Amniotic stem cell (primary cell): ENCODE results near the gene ZBTB22.

Experiments
- DNase-seq: peaks from one replicate; lab custom pipeline; 2025; lab: John Stamatoyannopoulos, UW

ZBTB22 gene

GRCh38 chr6:33330736-33331135 is 13.2 kb upstream of the ZBTB22 start:
- no peak for DNase-seq

- DNase-seq = no peak
Measured at GRCh38 chr6:33329058-33329457, 11.5 kb upstream of the ZBTB22 start.

DNA sequence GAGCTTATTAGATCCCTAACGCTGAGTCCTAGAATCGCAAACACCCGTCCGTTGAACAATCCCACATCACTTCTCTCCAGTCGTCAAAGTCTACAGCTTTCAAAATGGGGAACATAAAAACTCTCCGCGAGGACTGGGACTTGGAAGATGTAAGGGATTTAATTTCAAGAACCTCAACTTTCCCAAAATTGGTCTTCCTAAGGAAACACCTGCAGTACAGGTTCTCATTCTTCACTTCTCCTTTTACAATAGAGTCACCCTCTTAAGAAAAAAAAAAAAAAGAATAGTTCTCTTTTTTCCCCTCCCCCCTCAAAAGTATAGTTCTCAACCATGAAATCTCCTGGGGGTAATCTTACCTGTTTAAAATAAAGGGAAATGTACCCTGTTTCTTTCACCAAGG is 6.6 kb upstream of the ZBTB22 start:
- no peak for DNase-seq

- no peak for DNase-seq
Measured at GRCh38 chr6:33323623-33323948, 6.0 kb upstream of the ZBTB22 start.

GRCh38 chr6:33321227-33321626 is 3.7 kb upstream of the ZBTB22 start:
- DNase-seq = no peak

GRCh38 chr6:33320315-33321181 is 3.0 kb upstream of the ZBTB22 start:
- peak; percentile 76 for DNase-seq

DNA sequence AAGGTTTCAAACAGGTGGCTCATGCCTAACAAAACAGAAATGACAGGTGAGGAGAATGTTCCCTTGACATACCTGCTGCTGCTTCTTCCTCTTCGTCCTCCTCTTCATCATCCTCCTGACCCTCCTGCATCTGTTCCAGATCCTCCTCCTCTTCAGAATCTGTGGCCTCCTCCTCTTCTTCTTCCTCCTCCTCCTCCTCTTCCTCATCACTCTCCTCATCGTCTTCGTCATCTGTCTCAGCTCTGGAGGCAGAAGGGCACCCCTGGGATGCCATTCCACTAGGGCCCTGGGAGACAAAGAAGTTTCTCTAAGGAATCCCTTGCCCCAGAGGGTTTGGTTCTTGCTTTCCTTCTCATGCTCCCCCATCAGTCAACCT is 2.4 kb upstream of the ZBTB22 start:
- no peak for DNase-seq

DNA sequence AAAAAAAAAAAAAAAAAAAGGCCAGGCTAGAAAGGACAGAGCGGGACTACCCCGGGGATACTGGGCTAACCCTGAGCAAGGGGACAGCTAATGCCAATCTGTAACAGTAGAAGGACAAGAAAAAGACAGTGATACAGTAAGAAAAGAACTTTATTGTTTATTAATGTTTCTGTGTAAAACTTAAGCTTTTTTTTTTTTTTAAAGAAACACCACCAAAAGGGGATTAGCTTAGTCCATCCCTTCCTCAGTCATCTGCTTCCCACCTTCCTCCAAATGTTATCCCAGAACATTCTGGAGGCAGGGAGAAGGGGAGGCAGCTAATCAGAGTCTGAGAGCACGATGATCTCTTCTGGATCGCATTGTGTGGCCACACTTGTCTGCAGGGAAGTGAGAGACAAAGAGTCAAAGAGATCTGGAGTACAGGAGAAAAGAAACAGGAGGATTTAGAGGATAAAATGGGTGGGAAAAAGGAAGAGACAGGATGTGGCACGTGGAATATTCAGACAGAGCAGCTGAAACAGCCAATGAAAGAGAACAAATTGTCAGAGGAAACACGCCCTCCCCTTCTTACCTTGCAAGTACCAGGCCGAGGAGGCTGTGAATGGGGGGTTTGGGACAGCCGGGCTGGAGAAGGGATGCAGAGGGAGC is 1.0 kb upstream of the ZBTB22 start:
- no peak for DNase-seq

GRCh38 chr6:33317419-33317668 is 200 bp downstream of the ZBTB22 start:
- DNase-seq = no peak

DNA sequence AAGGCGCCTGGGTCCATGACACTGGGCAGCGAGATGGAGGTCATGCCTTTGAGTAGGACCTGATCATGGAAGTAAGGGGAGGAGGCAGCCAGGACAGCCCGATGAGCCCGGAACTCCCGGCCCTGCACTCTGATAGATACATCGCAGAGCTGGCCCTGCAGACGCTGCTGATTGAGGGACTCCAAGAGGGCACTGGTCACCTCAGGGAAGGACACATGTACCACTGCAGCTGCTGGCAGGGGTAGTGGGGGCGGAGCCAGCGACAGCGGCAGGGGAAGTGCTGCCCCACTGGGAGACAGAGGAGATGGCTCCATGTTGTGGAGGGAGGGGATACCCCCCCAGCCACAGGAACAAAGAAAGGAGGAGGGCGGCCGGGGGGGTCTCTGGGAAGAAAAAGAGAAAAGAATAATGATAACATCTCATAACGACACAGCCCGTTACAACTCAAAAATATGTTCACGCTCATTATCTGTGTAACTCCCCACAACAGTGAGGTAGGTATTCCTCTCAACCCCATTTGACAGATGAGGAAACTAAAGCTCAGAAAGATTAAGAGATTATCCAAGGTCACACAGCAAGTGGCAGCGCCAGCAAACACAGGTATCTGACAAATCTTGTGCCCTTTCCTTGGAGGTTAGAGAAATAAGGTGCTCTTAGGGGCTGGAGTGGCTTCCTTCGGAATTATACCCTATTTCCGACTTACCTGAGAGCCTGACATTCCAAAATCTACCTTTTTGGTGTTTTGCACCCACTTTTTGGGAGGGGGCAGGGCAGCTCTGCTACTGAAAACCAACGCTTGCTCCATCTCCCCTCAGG is 733 bp downstream of the ZBTB22 start:
- DNase-seq = no peak

GRCh38 chr6:33315793-33316602 is 1.5 kb downstream of the ZBTB22 start:
- no peak for DNase-seq

- DNase-seq = no peak
Measured at GRCh38 chr6:33314943-33315792, 2.4 kb downstream of the ZBTB22 start.

GRCh38 chr6:33314515-33314942 is 3.0 kb downstream of the ZBTB22 start:
- DNase-seq = peak; percentile 68

DNA sequence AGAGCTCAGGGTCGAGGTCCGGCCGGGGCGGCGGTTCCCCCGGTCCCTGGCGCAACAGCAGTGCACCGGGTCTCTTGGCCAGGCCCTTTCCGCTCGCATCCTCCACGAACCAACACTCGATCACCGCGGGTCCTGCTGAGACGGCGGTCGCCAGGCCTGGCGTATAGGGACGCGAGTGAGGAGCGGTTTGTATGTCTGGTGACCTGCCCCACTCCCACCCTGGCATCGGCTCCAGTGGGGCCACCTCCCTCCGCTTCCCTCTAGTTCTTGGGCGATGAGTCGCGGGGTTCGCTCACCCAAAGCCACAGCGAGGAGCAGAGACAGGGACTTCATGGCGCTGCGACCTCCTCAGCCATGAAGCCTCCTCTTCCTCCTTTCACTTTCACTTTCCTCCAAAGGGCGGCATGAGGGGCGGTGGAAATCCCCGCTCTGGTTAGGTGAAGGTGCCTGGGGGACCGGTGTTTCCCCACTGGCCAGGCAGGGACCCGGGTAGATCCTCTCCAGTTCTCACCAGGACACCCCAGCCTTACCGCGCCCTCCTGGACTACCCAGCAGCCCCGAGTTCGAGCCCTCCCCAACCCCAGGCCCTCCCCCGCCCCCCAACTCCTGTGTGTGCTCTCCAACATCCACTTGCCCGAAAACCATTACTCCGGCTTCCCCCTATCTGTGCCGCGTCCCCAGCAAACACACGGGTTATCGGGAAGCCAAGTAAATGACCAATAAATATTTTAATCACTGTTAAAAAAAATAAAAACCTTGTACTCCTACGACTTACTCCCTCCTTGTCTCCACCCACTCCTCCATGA is 3.6 kb downstream of the ZBTB22 start, which contains the start of gene TAPBP:
TAPBP (minus strand) TSS at position 370 of the 806 bp plus-strand sequence; CDS start at position 333, 37 bp downstream.
- DNase-seq = no peak

- DNase-seq = no peak
Measured at GRCh38 chr6:33313105-33313708, 4.3 kb downstream of the ZBTB22 start.

DNA sequence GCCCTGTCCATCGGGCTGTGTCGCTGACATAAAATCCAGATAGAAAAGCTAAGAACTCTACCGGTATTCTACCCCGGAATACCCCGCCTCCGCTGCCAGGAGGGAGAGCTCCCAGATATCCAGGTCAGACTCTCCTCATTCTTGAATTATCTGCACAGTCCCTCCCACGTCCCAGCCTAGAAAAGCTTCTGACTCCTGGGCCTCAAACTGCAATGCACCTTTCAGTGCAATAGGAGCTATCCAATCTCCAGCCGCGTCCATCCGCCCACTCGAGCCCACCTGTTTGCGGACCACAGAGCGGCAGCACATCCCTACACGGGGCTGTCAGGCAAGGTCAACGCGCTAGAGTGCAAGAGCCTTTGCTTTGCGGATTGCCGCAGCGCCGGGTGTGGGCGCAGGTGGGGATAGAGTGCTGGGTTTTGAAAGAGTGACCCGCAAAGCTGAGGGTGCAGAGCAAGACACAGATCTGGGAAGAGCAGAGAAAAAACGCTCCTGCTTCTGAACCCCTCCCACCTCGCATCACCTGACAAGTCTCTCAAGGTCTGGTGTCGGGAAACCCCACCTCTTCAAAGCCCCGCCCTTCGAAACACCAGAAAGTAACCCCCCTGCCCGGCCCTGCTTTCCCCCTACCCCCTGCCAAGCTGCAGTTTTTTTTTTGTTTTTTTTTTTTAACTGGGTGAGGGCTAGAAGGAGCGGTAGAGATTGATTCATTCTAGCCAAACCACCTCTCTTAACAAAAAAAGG is 5.0 kb downstream of the ZBTB22 start:
- no peak for DNase-seq

- no peak for DNase-seq
Measured at GRCh38 chr6:33306356-33306755, 11.2 kb downstream of the ZBTB22 start.

DNA sequence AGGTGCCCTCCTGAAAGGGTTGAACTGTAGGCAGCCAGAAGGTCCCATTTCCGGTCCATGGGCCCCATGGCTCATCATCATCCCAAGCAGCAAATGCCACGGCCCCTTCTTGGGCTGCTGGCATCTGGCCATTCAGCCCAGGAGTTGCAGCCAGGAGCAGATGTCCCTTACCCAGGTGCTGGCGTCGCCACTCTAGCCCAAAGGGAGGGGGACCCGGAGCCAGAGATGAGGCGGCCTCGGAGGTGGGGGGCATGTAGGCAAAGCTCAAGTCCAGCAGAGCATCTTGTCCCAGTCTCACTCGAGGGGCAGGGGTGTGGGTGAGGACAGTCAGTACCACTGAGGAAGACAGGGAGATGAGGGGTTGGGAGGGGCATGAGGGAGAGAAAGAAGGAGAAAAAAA is 12.5 kb downstream of the ZBTB22 start:
- no peak for DNase-seq

DNA sequence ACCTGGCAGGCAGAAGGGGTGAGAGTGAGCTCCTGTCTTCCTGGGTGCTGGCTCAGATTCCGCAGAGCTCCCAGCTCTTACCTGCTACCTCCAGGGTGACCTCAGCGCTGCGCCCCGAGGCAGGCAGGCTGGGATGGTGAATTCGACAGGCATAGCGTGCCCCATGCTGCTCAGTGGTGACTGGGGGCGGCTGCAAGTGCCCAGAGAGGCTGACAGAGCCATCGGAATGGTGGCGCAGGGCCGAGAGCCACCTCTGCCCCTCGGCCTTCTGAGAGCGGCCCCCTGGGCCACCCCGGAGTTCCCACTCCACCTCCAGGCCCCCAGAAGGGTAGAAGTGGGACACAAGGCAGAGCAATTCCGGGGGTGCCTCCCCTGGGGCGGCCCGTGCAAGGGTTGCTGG is 13.3 kb downstream of the ZBTB22 start:
- no peak for DNase-seq
